OCI-LY1 (cell line): ENCODE data around the gene NEK5.

Experiments used
- H2AFZ ChIP-seq: fragments of 200-600 bp; sonication (generic), shearing (Covaris generic); 2 replicates; pipeline ENCODE4 v1.6.0; 2014; ENCODE audit warnings: antibody characterized with exemption, mild to moderate bottlenecking, low read length
- H3F3A ChIP-seq: fragments of 200-600 bp; sonication (generic), shearing (Covaris generic); 2 replicates; pipeline ENCODE4 v1.6.0; 2014; ENCODE audit warnings: mild to moderate bottlenecking, antibody characterized with exemption, low read length, moderate library complexity; ENCODE audit not compliant: insufficient read depth
- H3K27ac ChIP-seq: fragments of 200-600 bp; sonication (generic); 2 replicates; pipeline ENCODE4 v1.5.1; 2014; ENCODE audit warnings: low read length, mixed run types, mild to moderate bottlenecking, low read depth; ENCODE audit not compliant: poor library complexity, severe bottlenecking
- H3K27me3 ChIP-seq: fragments of 200-600 bp; sonication (generic); 2 replicates; pipeline ENCODE4 v1.6.0; 2014; ENCODE audit warnings: antibody characterized with exemption, mild to moderate bottlenecking, low read length, moderate library complexity; ENCODE audit not compliant: insufficient read depth
- H3K36me3 ChIP-seq: fragments of 200-600 bp; sonication (generic); 2 replicates; pipeline ENCODE4 v1.6.1; 2014; ENCODE audit warnings: mild to moderate bottlenecking, antibody characterized with exemption, low read length, moderate library complexity, mixed read lengths; ENCODE audit not compliant: insufficient read depth
- H3K4me1 ChIP-seq: fragments of 200-600 bp; sonication (generic); 2 replicates; pipeline ENCODE4 v1.5.1; 2014; ENCODE audit warnings: mild to moderate bottlenecking, low read length, moderate library complexity; ENCODE audit not compliant: insufficient read depth, severe bottlenecking
- H3K4me2 ChIP-seq: fragments of 200-600 bp; sonication (generic), shearing (Covaris generic); 2 replicates; pipeline ENCODE4 v1.6.1; 2014; ENCODE audit warnings: low read length
- H3K4me3 ChIP-seq: fragments of 200-600 bp; sonication (generic); 2 replicates; pipeline ENCODE4 v1.5.1; 2014; ENCODE audit warnings: low read length, low read depth, mild to moderate bottlenecking, mixed read lengths; ENCODE audit not compliant: poor library complexity, severe bottlenecking
- H3K79me2 ChIP-seq: fragments of 200-600 bp; shearing (Covaris generic); 2 replicates; pipeline ENCODE4 v1.6.1; 2016; ENCODE audit warnings: mixed run types, low read length, mixed read lengths; ENCODE audit not compliant: insufficient read depth
- H3K9ac ChIP-seq: fragments of 200-600 bp; sonication (generic), shearing (Covaris generic); 2 replicates; pipeline ENCODE4 v1.6.1; 2014; ENCODE audit warnings: mild to moderate bottlenecking, low read length, mixed read lengths
- H3K9me2 ChIP-seq: fragments of 200-600 bp; sonication (generic), shearing (Covaris generic); 2 replicates; pipeline ENCODE4 v1.6.1; 2014; ENCODE audit warnings: low read depth, mild to moderate bottlenecking, low read length, mixed read lengths
- H3K9me3 ChIP-seq: fragments of 200-600 bp; shearing (Covaris generic); 2 replicates; pipeline ENCODE4 v1.6.1; 2014; ENCODE audit warnings: low read length, mixed read lengths
- H4K20me1 ChIP-seq: fragments of 200-600 bp; sonication (generic), shearing (Covaris generic); 2 replicates; pipeline ENCODE4 v1.6.0; 2016; ENCODE audit warnings: mild to moderate bottlenecking, low read length; ENCODE audit not compliant: insufficient read depth
- CTCF ChIP-seq: fragments of 200-600 bp; sonication (generic), shearing (Covaris generic); IDR thresholded peaks from 2 replicates; pipeline ENCODE4 v1.5.1; 2017; ENCODE audit warnings: mild to moderate bottlenecking, antibody characterized with exemption, low read length, moderate library complexity, mixed read lengths
- EZH2 ChIP-seq: fragments of 200-600 bp; sonication (generic), shearing (Covaris generic); IDR thresholded peaks from 2 replicates; pipeline ENCODE4 v1.8.0; 2017; ENCODE audit warnings: borderline replicate concordance, mixed run types, mild to moderate bottlenecking, antibody characterized with exemption, low read length, moderate library complexity, mixed read lengths

The NEK5 gene

DNA sequence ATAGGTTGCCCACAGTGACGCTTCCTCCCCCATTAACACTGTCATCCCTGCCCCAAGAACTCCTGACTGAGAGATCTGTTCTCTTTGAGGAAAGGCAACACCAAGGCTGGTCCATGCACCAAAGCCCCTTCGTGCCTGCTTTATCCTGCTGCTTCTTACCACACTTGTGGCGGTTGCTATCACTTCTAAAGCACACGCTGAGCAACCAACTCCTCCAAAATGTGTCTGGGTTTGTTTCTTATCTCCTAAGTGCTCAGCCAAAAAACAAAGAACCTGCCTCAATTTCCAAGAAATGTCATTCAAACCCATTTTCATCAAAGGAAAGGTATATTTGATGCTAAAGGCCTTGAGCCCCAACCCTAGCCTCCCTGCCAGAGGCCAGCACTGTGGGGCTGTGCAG is 132.2 kb downstream of the NEK5 start:
- H3K9ac ChIP-seq = no peak overlapping the region
- H3K79me2 ChIP-seq = no peaks in the 10 kb centered on the region
- no peaks in the 10 kb centered on the region for H3K4me1 ChIP-seq
- H3K36me3 ChIP-seq = no peaks in the 10 kb centered on the region
- no peak overlapping the region for H3K27ac ChIP-seq
- H3K4me2 ChIP-seq = no peak overlapping the region
- no peaks in the 10 kb centered on the region for H3K9me2 ChIP-seq
- H3K9me3 ChIP-seq = no peaks in the 10 kb centered on the region
- no peak overlapping the region for H2AFZ ChIP-seq
- no peaks in the 10 kb centered on the region for H3F3A ChIP-seq
- TF ChIP-seq EZH2 = no peak
- no peak for TF ChIP-seq CTCF
- no peak overlapping the region for H3K4me3 ChIP-seq
- 0 out of 2 replicates have a peak, but pooled peaks cover 3% of the 10 kb centered on the region for H3K27me3 ChIP-seq
- no peaks in the 10 kb centered on the region for H4K20me1 ChIP-seq

DNA sequence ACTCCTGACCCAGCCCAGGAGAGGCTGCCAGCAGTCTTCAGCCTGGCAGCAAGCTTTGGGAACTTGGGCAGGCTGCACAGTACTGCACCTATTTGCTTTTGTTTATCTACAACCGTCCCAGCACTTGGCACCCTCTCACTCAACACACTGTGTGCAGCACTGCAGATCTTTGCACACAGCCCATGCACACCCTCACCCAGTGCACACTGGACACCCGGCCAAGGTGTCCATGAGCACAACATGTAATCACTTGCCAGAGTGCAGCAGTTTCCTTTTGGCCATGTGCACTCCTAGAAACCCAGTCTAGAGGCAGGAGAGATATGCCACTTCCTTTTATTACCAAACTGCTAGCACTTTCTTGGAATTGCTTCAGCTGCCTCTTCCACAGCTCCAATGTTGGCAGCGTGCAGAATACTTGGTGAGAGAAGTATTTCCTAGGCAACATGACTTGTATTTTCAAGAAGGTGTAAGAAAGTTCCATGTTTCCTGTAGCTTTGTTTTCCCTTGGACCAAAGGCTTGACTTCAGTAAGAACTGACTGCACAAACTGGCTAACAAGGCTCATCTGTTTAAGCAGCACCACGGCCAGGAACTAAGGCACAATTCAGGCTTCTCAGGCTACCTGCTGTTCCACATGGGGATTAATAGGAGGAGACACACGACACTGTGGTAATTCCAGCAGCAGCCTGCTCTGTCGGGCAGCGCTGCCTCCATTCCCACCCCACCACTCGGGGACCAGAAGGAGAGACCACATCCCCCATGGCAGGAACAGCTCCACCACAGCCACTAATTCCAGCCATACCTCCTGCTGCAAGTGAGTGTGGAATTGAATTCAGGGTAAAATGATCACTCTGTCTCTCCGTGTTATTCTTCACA is 133.0 kb downstream of the NEK5 start:
- Histone ChIP-seq H3K4me1 (no peaks in the 10 kb centered on the region), H3K9me3 (no peaks in the 10 kb centered on the region), H3K36me3 (no peaks in the 10 kb centered on the region), H3K4me3 (no peak overlapping the region), H3K4me2 (no peak overlapping the region), H2AFZ (no peak overlapping the region), H3K27me3 (0 out of 2 replicates have a peak, but pooled peaks cover 3% of the 10 kb centered on the region), H3K79me2 (no peaks in the 10 kb centered on the region), H3F3A (no peaks in the 10 kb centered on the region), H3K9me2 (no peaks in the 10 kb centered on the region), H4K20me1 (no peaks in the 10 kb centered on the region), H3K9ac (no peak overlapping the region), H3K27ac (no peak overlapping the region)
- TF ChIP-seq CTCF (no peak), EZH2 (no peak)

DNA sequence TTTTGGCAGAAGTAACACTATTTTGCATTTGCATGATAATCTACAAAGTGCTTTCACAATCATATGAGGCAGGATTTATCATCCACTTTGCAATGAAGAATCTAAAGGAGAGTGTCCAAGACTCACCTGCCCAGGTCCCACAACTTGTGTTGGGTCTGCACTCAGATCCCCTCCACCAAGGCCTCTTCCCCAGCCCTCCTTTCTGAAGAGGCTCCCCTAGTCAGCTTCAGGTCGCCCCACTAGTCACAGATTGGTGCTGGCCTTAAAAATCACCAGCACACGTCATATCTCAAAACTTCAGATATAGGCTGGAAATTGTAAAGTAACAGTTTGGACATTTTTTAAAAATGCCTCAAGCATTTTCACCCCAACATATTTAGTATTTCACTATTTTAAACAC is 135.2 kb downstream of the NEK5 start:
- H3K9ac ChIP-seq = no peak overlapping the region
- H4K20me1 ChIP-seq = no peaks in the 10 kb centered on the region
- no peak overlapping the region for H3K27ac ChIP-seq
- no peak overlapping the region for H2AFZ ChIP-seq
- TF ChIP-seq EZH2 (no peak), CTCF (no peak)
- no peaks in the 10 kb centered on the region for H3K79me2 ChIP-seq
- no peak overlapping the region for H3K4me3 ChIP-seq
- H3K9me2 ChIP-seq = no peaks in the 10 kb centered on the region
- no peaks in the 10 kb centered on the region for H3K4me1 ChIP-seq
- H3K4me2 ChIP-seq = no peak overlapping the region
- no peaks in the 10 kb centered on the region for H3K9me3 ChIP-seq
- no peaks in the 10 kb centered on the region for H3K27me3 ChIP-seq
- no peaks in the 10 kb centered on the region for H3K36me3 ChIP-seq
- no peaks in the 10 kb centered on the region for H3F3A ChIP-seq
